Middle frontal gyrus (tissue), 1 donor: Measurements from ENCODE around the gene PPP4R3B.
A peak's percentile ranks its signal among the peaks of the same experiment; 100 is the strongest.

Source experiments
- DNase-seq: peaks from one replicate; pipeline ENCODE4 v3.0.0-alpha.2; 2015; ENCODE audit warnings: low spot score; ENCODE audit errors: extremely low spot score

PPP4R3B gene

DNA sequence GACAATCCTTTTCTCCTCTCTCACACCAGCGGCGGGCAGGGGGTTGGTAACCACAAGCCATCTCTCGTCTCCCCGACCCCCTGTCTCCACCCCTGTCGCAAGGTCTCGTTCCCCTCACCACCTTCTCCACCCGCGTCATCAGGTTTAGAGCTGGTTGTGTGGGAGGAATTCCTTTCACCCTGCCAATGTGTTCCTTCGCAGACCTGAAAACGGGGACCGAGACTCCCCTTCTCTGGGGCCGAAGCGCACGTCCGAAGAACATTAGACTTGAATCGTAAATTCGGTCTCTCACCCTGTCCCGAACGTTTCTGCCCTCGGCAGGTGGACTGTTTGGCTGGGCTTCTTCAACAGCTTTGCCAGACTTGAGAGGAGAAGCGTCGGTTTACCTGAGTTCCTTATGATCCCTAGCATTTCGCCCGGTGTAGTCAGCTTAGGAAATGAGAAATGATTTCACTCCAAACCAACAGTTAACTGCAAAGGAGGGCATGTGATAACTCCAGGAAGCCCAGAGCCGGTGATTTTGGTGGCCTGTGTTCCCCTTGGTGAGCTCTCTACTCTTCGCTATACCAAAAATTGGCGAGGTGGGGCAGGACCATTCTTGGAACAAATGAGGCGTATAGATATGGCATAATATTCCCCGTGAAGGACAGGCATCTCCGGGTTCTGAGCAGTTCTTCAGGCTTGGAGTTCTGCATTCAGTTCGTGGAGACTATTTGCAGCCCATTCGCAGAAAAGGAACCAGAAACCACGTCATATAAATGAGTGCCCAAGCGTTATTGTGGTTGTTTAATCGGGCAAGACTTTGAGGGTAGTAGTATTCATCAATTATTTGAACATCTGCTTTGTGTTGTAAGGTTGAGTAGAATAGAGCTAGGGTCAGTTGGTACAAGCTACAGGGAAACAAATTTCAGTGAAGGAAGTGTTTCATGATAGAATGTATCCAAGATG is 97.2 kb downstream of the PPP4R3B start:
- peak; percentile 16 for DNase-seq

DNA sequence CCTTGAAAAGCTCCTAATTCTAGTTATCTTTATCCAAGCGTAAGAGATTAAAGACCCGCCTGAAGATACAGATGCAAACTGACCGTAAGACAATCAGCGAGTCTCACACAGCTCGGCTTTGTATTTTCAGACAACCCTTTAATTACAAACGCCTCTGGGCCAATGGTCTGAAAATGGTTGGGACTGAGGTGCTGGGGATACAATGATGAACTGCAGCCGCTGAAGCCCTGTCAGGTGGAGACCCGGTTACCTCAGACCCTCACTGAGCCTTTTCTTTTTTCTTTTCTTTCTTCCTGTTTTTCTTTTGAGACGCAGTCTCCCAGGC is 98.6 kb downstream of the PPP4R3B start:
- no peak for DNase-seq

DNA sequence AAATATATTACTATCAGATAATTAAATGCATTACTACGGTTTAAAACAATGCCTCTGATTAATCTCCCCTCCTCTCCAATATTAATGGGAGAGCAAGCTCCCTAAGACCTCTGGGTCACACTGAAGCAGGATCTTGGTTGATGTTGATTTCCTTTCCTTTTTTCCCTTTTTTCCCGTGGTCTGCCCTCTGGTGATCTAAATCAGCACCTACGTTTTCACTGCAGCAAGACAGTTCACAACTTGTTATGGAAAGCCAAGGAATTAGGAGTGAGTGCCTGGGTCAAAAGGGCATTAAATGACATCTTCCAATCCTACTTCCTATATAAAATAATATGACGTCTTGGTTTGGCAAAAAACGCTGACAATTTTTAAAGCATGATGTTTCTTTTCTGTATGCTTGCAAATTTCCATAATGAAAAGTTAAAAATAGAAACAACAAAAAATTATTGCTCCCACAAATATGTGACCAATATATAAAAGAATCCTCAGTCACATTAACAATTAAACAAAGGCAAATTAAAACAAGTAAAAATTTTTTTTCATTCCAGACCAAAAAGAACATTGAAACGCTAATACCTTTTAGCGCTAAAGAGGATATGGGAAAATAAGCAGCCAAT is 105.8 kb downstream of the PPP4R3B start:
- DNase-seq, result no peak

DNA sequence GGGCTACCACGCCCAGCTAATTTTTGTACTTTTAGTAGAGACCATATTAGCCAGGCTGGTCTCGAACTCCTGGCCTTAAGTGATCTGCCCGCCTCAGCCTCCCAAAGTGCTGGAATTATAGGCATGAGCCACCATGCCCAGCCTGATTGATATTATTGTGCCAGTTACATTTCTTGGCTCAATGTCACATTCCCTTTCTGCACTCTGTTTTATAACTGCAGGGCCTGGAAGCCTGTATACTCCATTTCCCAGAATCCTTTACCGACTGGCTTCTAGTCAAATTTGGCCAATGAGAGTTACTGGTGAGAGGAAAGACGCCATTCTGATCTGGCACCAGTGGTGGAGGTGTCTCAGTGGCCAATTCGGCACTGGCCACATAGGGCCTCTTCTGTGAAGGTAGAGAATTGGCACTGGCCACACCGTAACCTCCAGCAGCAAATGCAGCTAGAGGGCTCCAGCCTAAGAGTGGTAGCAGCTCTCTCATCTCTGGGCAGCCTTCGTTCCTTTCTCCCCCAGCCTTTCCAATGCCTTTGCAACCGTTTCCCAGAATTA is 114.8 kb downstream of the PPP4R3B start:
- no peak for DNase-seq

DNA sequence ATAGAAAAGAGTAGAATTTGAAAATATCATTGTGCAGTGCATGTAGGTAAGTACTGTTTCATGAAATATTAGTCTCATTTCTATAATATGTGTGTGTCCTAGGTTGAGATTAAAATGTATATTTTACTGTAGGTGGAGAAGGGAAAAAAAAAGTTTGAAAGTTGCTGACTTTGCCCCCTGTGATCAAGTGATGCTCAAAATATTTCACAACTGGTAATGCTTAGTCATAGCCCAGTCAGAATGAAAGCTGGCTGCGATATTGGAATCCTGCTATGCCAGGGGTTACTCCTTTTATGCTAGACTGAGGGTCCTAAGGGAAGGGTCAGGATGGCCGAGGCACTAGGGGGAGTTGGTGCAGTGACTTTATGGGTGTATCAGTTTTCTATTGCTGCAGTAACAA is 117.4 kb downstream of the PPP4R3B start:
- no peak for DNase-seq

DNA sequence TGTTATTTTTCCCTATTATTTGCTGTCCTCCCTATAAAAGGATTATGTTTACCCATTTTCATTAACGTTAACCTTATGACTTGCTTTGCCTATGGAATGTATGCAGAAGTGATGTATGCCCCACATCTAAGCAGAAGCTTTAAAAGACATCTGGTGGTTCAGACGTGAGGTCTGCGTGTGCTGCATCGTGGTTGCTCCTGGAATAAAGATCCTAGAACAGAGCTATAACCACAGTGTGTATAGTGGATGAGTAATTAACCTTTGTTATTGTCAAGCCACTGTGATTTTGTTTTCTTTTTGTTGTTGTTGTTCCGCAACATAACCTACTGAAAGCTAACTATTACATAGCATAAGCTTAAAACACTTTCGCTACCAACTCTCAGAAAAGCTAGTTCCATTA is 118.8 kb downstream of the PPP4R3B start:
- DNase-seq, result no peak
